Liver (tissue), 3 donors: ENCODE measurements around the gene LYSET.

Experiments used
- FOXA1 ChIP-seq: IDR thresholded peaks from 2 replicates; pipeline ENCODE4 v1.6.1; 2016; ENCODE audit warnings: antibody characterized with exemption
- NR2F2 ChIP-seq: IDR thresholded peaks from 2 replicates; pipeline ENCODE4 v1.6.1; 2016; ENCODE audit warnings: antibody characterized with exemption
- RAD21 ChIP-seq, 2 donors: IDR thresholded peaks; 2 replicates each; pipeline ENCODE4 v1.6.1; 2016; ENCODE audit warnings: antibody characterized with exemption in 2 of 2, mild to moderate bottlenecking in 2 of 2
- RXRA ChIP-seq, 2 donors: IDR thresholded peaks; 2 replicates each; pipeline ENCODE4 v1.6.1; 2017 to 2018; ENCODE audit warnings: antibody characterized with exemption in 2 of 2, mild to moderate bottlenecking in 1 of 2
- SP1 ChIP-seq: IDR thresholded peaks from 2 replicates; pipeline ENCODE4 v1.6.1; 2018; ENCODE audit warnings: antibody characterized with exemption, mild to moderate bottlenecking
- TAF1 ChIP-seq: conservative IDR thresholded peaks from 2 replicates; pipeline ENCODE4 v1.6.1; 2016; ENCODE audit warnings: antibody characterized with exemption, mild to moderate bottlenecking
- YY1 ChIP-seq: IDR thresholded peaks from 2 replicates; pipeline ENCODE4 v1.6.1; 2016; ENCODE audit warnings: antibody characterized with exemption, mild to moderate bottlenecking
- TF ChIP-seq, protein P1 (sequence below): IDR thresholded peaks from 2 replicates; pipeline ENCODE4 v1.6.1; 2016; ENCODE audit warnings: antibody characterized with exemption
- TF ChIP-seq, protein P2 (sequence below): fragments of 150-350 bp; IDR thresholded peaks from 2 replicates; pipeline ENCODE4 v1.5.1; 2017; ENCODE audit warnings: improper control_type of control experiment, low read depth, low read length; ENCODE audit not compliant: missing input control
- TF ChIP-seq, protein P3 (sequence below): IDR thresholded peaks from 2 replicates; pipeline ENCODE4 v1.6.1; 2016; ENCODE audit warnings: antibody characterized with exemption
- TF ChIP-seq, protein P4 (sequence below): IDR thresholded peaks from 2 replicates; pipeline ENCODE4 v1.6.1; 2016; ENCODE audit warnings: antibody characterized with exemption, mild to moderate bottlenecking
- donor health status: healthy.
- donor health status: healthy.

DNA sequence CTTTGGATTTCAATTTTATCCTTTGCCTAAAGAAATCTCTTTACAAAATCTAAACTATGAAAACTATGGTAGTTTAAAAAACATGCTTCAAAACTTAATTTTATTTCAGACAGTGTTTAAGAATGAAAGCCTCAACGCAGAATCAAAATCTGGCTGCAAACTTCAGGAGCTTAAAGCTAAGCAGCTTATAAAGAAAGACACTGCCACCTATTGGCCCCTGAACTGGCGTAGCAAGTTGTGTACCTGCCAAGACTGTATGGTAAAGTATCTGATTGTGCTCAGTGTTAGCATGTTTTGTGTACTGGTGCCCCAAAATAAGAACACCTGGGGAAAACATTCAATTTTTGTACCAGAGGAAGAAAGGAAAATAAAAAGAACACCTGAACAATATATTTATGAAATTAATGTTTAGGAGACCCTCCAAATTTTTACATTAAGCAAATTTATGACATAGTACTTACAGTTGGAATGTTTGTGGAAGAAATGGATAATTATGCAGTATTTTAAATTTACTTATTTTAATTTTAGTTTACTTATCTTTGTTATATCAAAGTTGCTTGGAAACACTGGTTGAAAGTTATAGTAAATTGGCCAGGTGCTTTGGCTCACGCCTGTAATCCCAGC lies 34.1 kb downstream of the LYSET start:
- TF ChIP-seq, protein P1, sequence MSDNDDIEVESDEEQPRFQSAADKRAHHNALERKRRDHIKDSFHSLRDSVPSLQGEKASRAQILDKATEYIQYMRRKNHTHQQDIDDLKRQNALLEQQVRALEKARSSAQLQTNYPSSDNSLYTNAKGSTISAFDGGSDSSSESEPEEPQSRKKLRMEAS: no peak
- TF ChIP-seq, protein P2, sequence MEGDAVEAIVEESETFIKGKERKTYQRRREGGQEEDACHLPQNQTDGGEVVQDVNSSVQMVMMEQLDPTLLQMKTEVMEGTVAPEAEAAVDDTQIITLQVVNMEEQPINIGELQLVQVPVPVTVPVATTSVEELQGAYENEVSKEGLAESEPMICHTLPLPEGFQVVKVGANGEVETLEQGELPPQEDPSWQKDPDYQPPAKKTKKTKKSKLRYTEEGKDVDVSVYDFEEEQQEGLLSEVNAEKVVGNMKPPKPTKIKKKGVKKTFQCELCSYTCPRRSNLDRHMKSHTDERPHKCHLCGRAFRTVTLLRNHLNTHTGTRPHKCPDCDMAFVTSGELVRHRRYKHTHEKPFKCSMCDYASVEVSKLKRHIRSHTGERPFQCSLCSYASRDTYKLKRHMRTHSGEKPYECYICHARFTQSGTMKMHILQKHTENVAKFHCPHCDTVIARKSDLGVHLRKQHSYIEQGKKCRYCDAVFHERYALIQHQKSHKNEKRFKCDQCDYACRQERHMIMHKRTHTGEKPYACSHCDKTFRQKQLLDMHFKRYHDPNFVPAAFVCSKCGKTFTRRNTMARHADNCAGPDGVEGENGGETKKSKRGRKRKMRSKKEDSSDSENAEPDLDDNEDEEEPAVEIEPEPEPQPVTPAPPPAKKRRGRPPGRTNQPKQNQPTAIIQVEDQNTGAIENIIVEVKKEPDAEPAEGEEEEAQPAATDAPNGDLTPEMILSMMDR: peak; percentile 50
- TF ChIP-seq SP1: no peak
- TF ChIP-seq, protein P3, sequence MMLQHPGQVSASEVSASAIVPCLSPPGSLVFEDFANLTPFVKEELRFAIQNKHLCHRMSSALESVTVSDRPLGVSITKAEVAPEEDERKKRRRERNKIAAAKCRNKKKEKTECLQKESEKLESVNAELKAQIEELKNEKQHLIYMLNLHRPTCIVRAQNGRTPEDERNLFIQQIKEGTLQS: no peak
- no peak for TF ChIP-seq TAF1
- TF ChIP-seq, protein P4, sequence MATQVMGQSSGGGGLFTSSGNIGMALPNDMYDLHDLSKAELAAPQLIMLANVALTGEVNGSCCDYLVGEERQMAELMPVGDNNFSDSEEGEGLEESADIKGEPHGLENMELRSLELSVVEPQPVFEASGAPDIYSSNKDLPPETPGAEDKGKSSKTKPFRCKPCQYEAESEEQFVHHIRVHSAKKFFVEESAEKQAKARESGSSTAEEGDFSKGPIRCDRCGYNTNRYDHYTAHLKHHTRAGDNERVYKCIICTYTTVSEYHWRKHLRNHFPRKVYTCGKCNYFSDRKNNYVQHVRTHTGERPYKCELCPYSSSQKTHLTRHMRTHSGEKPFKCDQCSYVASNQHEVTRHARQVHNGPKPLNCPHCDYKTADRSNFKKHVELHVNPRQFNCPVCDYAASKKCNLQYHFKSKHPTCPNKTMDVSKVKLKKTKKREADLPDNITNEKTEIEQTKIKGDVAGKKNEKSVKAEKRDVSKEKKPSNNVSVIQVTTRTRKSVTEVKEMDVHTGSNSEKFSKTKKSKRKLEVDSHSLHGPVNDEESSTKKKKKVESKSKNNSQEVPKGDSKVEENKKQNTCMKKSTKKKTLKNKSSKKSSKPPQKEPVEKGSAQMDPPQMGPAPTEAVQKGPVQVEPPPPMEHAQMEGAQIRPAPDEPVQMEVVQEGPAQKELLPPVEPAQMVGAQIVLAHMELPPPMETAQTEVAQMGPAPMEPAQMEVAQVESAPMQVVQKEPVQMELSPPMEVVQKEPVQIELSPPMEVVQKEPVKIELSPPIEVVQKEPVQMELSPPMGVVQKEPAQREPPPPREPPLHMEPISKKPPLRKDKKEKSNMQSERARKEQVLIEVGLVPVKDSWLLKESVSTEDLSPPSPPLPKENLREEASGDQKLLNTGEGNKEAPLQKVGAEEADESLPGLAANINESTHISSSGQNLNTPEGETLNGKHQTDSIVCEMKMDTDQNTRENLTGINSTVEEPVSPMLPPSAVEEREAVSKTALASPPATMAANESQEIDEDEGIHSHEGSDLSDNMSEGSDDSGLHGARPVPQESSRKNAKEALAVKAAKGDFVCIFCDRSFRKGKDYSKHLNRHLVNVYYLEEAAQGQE: no peak
- TF ChIP-seq YY1: no peak
- no peak for TF ChIP-seq NR2F2
- TF ChIP-seq FOXA1: no peak
- peak; percentile 80 for TF ChIP-seq RAD21 (IDR thresholded peaks at IDR 0.05)
- TF ChIP-seq RXRA (IDR thresholded peaks at IDR 0.05): no peak
